H1 (cell line): Measurements from ENCODE around the gene OR2V2. TPM values are rescaled to one million over a fixed set of nuclear protein-coding genes. Genes with fewer than 3 reads are reported as not detected.

ENCODE experiments used
- CEBPB ChIP-seq: IDR thresholded peaks from 2 replicates; pipeline ENCODE4 v1.6.1; 2012; ENCODE audit warnings: low read depth, low read length
- EZH2 ChIP-seq: fragments of 200-600 bp; sonication (generic); IDR thresholded peaks from 2 replicates; pipeline ENCODE4 v1.7.1; 2012; ENCODE audit warnings: low read depth, mild to moderate bottlenecking, moderate library complexity, low read length, inconsistent platforms; ENCODE audit not compliant: severe bottlenecking
- HDAC6 ChIP-seq: IDR thresholded peaks from one replicate; pipeline ENCODE4 v1.7.1; 2012; ENCODE audit warnings: low read depth, mild to moderate bottlenecking, inconsistent platforms, low read length, moderate library complexity
- POLR2AphosphoS5 ChIP-seq: IDR thresholded peaks from 2 replicates; pipeline ENCODE4 v1.6.1; 2011; ENCODE audit warnings: low read depth, low read length
- TBP ChIP-seq: IDR thresholded peaks from 2 replicates; pipeline ENCODE4 v1.6.1; 2011; ENCODE audit warnings: low read depth, low read length, improper control_type of control experiment
- TEAD4 ChIP-seq: IDR thresholded peaks from 2 replicates; pipeline ENCODE4 v1.6.1; 2012; ENCODE audit warnings: low read depth, low read length, inconsistent platforms, mixed read lengths
- polyA plus RNA-seq, 7 experiments: library from polyadenylated mRNA; depleted of rRNA in 3 of 7; stranded (reverse) in 5 of 7; unstranded in 2 of 7; fragments of >200 nt in 5 of 7; fragments of 200-250 nt in 2 of 7; gene quantifications; 1 replicate in 5 of 7; 2 replicates in 1 of 7; 4 replicates in 1 of 7; pipeline versions ENCODE4 v1.2.1 to v1.2.3, GENCODE V29; 2011 to 2013; ENCODE audit warnings: missing spikeins in 2 of 7, mixed read lengths in 2 of 7
- total RNA-seq: library from RNA; stranded (reverse); fragmentation: NEBNext Ultra II Directional; extraction: Animal tissue kit (Norgen Biotek cat#: 25700); gene quantifications from 2 replicates; pipeline ENCODE4 v1.2.1, GENCODE V29; 2021
- TF ChIP-seq, protein P1 (sequence below): IDR thresholded peaks from 2 replicates; pipeline ENCODE4 v1.6.1; 2012; ENCODE audit warnings: inconsistent platforms

OR2V2 gene
- total and polyA plus RNA-seq, 2 of the 8 experiments (the other 6 are each of a cell fraction or from before 2014, with no cell fraction given), result not detected

DNA sequence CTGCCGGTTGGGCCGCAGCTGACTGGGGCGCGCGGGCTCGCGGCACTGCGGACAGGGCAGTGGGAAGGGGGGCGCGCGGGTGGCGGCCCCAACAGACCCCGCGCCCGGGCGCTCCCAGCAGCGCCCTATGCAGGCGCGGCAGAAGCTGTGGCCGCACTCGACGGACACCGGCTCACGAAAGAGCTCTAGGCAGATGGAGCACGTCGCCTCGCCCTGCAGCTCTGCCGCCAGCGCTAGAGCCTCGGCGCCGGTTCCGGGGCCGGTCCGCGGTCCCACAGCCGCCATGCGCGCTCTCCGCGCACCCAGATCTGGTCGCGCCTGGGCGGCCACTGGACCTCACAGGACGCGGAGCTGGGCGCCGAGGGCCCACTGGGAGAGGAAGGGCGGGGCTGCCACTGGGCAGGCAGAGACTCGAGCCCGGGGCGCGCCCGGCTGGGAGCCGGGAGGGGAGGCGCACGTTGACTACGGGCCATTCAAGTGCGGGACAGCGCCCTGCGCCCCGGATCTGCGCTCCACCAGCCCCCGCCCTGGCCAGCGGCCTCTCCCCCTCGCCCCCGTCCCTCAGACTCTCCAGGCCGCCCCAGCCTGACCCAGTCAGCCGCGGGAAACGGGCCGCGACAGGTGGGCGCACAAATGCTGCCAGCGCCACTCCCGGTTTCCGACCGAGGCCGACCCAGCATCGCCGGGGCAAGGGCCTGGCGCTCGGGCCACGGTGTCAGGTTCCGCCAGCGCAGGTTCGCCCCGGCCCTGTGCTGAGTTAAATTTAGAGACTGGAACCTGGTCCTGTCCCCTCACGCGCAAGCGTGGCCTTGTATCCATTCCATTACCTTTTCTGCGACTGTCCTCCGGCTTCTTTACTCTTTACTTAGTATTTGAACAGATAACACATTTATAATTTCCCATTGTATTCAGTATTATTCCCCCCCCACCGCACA lies 57.7 kb downstream of the OR2V2 start, which contains the start of gene TRIM7 (continued):
- TF ChIP-seq TBP (no peak; the same call in 1 of the 2 replicates), HDAC6 (no peak), CEBPB (no peak), TEAD4 (no peak), POLR2AphosphoS5 (no peak), EZH2 (peak; percentile 76)
- TF ChIP-seq, protein P1, sequence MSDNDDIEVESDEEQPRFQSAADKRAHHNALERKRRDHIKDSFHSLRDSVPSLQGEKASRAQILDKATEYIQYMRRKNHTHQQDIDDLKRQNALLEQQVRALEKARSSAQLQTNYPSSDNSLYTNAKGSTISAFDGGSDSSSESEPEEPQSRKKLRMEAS, result 0 out of 2 replicates have a peak, but pooled peaks have one; percentile 0
